Prostate gland (tissue), 2 donors: ENCODE data around the gene NR1H2.

Experiments used
- CTCF ChIP-seq, 4 experiments: fragments of 200-600 bp in 2 of 4; fragments of 450-650 bp in 2 of 4; sonication (generic) in 2 of 4; IDR thresholded peaks; 1 replicate in 3 of 4; 2 replicates in 1 of 4; pipeline ENCODE4 v1.5.1; 2016 to 2019; ENCODE audit warnings: antibody characterized with exemption in 4 of 4, mild to moderate bottlenecking in 2 of 4, moderate library complexity in 2 of 4
- POLR2A ChIP-seq: fragments of 450-650 bp; IDR thresholded peaks from one replicate; pipeline ENCODE4 v1.6.1; 2016; ENCODE audit warnings: antibody characterized with exemption, mild to moderate bottlenecking

GRCh38 chr19:50329146-50329925, 46.9 kb upstream of the NR1H2 start, which contains the start of gene KCNC3:
- TF ChIP-seq CTCF (IDR thresholded peaks at IDR 0.05) = peak in 2 of 4 experiments; percentile 20 to 25
- peak; percentile 87 for TF ChIP-seq POLR2A
